Type B pancreatic cell (in vitro differentiated cells): ENCODE measurements around the gene ABCA2. TPM values are rescaled to one million over a fixed set of nuclear protein-coding genes. Genes with fewer than 3 reads are reported as not detected.

Experiments used
- DNase-seq: peaks from one replicate; pipeline ENCODE4 v3.0.0; 2021; ENCODE audit warnings: mixed read lengths; ENCODE audit not compliant: unreplicated experiment; ENCODE audit errors: extremely low spot score
- H3K27ac Mint-ChIP-seq: 2 replicates; pipeline ENCODE4 v1.8.0; 2021; ENCODE audit warnings: mild to moderate bottlenecking, mixed read lengths
- H3K27me3 Mint-ChIP-seq: 2 replicates; pipeline ENCODE4 v1.8.0; 2021; ENCODE audit warnings: mixed read lengths
- H3K36me3 Mint-ChIP-seq: 2 replicates; pipeline ENCODE4 v1.8.0; 2021; ENCODE audit warnings: mixed read lengths
- H3K4me1 Mint-ChIP-seq: one replicate; pipeline ENCODE4 v1.8.0; 2021; ENCODE audit warnings: mixed read lengths; ENCODE audit not compliant: unreplicated experiment
- H3K4me3 Mint-ChIP-seq: 2 replicates; pipeline ENCODE4 v1.8.0; 2021; ENCODE audit warnings: mild to moderate bottlenecking, mixed read lengths
- H3K9me3 Mint-ChIP-seq: 2 replicates; pipeline ENCODE4 v1.8.0; 2021; ENCODE audit warnings: mixed read lengths
- total RNA-seq: library from RNA; stranded (reverse); gene quantifications from 2 replicates; pipeline ENCODE4 v1.2.1, GENCODE V29; 2021; ENCODE audit warnings: low replicate concordance
- TF ChIP-seq, protein P1 (sequence below): fragments of 200-600 bp; sonication (generic); conservative IDR thresholded peaks from 2 replicates; pipeline ENCODE4 v1.5.0; 2021; ENCODE audit warnings: antibody characterized with exemption, mild to moderate bottlenecking

ABCA2 gene
- total RNA-seq, 1 donor from 2014 or later, result 44.7 TPM

DNA sequence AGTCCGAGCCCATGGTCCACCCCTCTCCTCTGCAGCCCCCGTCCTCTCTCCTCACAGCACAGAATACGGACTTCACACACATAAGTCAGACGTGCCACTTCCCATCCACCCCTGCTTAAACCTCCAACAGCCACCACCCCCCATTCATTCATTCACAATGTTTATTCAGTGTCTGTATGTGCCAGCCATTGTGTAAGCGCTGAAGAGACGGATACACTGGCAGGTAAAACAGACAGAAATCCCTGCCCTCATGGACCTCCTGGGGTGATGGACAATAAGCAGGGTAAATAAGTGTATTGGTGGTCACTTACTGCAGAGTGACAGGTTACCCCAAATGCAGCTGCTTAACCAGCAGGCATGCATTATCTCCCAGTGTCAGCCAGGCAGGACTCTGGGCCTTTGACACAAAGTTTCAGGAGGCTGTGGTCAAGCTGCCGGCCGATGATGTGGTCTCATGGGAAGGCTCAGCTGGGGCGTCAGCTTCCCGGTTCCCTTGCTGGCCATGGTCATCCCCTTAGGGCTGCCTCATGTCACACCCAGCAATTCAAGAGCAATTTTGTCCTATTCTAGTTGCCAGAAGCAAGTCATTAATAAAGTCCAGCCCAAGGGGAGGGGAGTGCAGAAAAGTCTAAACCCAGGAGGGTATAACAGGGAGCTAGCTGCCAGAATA is 37.7 kb downstream of the ABCA2 start:
- Mint-ChIP-seq H3K27me3 (peaks cover 6% of the 10 kb centered on the region), H3K4me1 (peaks cover 7% of the 10 kb centered on the region), H3K4me3 (peak overlapping the region; percentile 82), H3K27ac (peak overlapping the region; percentile 67), H3K9me3 (no peaks in the 10 kb centered on the region), H3K36me3 (no peaks in the 10 kb centered on the region)
- DNase-seq, result no peak
- TF ChIP-seq, protein P1, sequence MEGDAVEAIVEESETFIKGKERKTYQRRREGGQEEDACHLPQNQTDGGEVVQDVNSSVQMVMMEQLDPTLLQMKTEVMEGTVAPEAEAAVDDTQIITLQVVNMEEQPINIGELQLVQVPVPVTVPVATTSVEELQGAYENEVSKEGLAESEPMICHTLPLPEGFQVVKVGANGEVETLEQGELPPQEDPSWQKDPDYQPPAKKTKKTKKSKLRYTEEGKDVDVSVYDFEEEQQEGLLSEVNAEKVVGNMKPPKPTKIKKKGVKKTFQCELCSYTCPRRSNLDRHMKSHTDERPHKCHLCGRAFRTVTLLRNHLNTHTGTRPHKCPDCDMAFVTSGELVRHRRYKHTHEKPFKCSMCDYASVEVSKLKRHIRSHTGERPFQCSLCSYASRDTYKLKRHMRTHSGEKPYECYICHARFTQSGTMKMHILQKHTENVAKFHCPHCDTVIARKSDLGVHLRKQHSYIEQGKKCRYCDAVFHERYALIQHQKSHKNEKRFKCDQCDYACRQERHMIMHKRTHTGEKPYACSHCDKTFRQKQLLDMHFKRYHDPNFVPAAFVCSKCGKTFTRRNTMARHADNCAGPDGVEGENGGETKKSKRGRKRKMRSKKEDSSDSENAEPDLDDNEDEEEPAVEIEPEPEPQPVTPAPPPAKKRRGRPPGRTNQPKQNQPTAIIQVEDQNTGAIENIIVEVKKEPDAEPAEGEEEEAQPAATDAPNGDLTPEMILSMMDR, result no peak

DNA sequence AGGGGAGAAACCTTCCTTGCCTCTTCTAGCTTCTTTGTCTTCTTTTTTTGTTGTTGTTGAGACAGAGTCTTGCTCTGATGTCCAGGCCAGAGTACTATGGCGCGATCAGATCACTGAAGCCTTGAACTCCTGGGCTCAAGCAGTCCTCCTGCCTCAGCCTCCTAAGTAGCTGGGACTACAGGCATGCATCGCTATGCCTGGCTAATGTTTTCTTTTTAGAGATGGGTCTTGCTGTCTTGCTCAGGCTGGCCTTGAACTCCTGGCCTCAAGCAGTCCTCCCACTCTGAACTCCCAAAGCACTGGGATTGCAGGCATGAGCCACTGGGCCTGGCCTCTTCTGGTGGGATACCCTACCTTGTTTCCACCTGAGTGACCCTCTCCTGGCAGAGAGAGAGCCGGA is 39.2 kb downstream of the ABCA2 start:
- H3K4me1 Mint-ChIP-seq, result peaks cover 7% of the 10 kb centered on the region
- TF ChIP-seq, protein P1, result no peak

DNA sequence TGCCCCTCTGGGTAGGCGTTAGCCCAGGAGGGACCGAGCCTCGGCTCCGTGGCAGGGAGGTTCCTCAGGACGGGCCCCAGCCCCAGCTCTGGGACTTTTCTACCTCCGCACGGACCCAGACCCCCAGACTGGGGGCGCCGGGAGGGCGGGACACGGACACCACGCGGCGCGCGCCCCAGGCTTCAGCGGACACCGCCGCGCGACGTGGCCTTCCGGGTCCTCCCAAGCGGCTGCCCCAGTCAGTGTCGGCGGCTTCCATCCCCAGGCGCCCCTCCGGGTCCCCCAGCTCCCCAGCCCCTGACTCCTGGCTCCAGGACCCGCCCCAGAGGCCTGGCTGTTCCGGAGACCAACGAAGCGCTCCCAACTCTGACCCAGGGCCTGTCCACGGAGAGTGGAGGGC is 42.2 kb downstream of the ABCA2 start:
- DNase-seq, result no peak
- peaks cover 8% of the 10 kb centered on the region for H3K4me1 Mint-ChIP-seq
- no peaks in the 10 kb centered on the region for H3K9me3 Mint-ChIP-seq
- no peaks in the 10 kb centered on the region for H3K36me3 Mint-ChIP-seq
- H3K27me3 Mint-ChIP-seq, result peaks cover 11% of the 10 kb centered on the region
- H3K4me3 Mint-ChIP-seq, result no peak overlapping the region
- TF ChIP-seq, protein P1, result no peak
- H3K27ac Mint-ChIP-seq, result no peak overlapping the region

More for the DNA sequence above, 39.2 kb downstream of the ABCA2 start:
- Mint-ChIP-seq H3K36me3 (no peaks in the 10 kb centered on the region), H3K9me3 (no peaks in the 10 kb centered on the region), H3K27ac (peak overlapping the region; percentile 17), H3K27me3 (peaks cover 9% of the 10 kb centered on the region), H3K4me3 (no peak overlapping the region)
- DNase-seq, result no peak

DNA sequence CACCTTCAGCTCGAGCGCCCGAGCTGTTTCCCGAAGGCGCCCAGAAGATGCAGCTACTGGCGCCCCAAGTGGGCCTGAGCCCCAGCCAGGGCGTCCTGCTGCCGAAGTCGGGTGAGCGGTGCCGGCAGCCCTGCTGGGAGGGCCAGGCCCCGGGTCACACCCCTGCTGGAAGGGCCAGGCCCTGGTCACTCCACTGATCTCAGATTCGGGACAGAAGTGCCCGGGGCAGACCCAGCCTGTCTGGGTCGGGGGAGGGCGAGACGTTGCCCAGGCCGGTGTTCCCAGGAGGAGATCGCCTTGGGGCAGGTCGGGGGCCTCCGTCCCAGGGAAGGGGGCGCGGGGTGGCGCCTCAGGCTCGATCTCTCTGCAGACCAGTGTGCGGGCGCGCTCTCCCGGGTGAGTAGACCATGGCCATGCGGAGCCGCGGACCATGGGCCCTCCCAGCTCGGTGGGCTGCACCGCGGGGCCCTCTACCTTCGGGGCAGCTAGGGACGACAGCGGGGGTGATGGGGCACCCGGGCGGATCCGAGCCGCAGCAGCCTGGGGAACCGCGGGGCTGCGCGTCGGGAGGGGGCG is 42.9 kb downstream of the ABCA2 start:
- no peaks in the 10 kb centered on the region for H3K36me3 Mint-ChIP-seq
- H3K4me1 Mint-ChIP-seq, result peaks cover 12% of the 10 kb centered on the region
- H3K9me3 Mint-ChIP-seq, result no peaks in the 10 kb centered on the region
- DNase-seq, result no peak
- H3K4me3 Mint-ChIP-seq, result no peak overlapping the region
- TF ChIP-seq, protein P1, result no peak
- peaks cover 11% of the 10 kb centered on the region for H3K27me3 Mint-ChIP-seq
- H3K27ac Mint-ChIP-seq, result no peak overlapping the region

DNA sequence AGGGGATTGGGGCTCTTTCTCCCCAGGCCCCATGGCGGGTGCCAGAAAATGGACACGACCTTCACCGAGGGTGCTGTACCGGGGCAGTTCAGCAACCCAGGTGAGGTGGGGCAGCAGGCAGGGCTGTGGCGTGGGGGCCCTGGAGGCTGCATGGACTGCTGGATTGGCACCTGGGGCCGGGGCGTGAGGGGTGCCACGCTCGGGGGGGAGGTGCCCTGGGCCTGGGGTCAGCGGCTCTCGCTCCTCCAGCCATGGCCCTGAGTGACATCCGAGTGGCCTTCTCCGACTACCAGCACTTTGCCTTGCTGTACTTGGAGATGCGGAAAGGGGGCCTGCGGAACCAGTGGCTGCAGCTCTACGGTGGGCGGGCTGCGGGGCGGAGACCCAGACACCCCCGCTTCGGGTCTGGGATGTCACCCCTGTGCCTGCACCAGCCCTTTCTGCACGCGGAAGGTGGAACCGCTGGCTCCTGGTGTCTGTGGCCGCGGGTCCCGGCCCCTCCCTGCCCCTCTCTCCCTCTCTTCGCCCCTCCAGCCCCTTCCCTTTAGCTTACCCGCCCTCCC is 43.5 kb downstream of the ABCA2 start:
- DNase-seq, result no peak
- no peaks in the 10 kb centered on the region for H3K36me3 Mint-ChIP-seq
- H3K27me3 Mint-ChIP-seq, result peaks cover 11% of the 10 kb centered on the region
- peaks cover 8% of the 10 kb centered on the region for H3K4me1 Mint-ChIP-seq
- no peak overlapping the region for H3K4me3 Mint-ChIP-seq
- no peaks in the 10 kb centered on the region for H3K9me3 Mint-ChIP-seq
- no peak overlapping the region for H3K27ac Mint-ChIP-seq
- TF ChIP-seq, protein P1, result no peak
